Measurements from ENCODE around the gene RAP1GAP.
"Not testable (repeated sequence)": the region's sequence is repeated elsewhere in the genome, so short reads cannot be mapped to it uniquely, and the experiment has no call there.

RAP1GAP gene

DNA sequence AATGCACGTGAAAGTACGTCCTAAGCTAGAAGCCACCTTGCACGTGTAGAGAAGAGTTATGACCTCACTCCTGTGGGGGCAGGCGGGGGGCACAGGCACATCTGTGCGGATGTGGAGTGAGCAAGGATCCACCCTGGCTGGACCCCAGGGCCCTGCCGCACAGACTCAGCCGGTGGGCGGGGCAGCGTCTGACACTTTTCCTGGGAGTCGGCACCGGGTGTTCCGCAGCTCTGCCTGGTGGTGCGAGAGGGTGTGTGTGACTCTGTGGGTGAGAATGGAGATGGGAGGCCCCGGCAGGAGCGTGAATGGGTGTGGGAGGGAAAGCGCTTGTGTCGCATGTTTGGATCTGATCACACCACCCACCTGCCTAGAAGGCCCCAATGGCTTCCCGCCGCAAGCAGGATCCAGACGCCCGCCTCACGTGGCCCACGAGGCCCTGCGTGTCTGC is 29.5 kb downstream of the RAP1GAP start:
- Histone ChIP-seq H3K27me3 (ENCODE audit: control insufficient read depth in 1 of 2, insufficient read depth in 2 of 2, low read length in 2 of 2) (peaks cover 0 to 5% of the 10 kb centered on the region in 2 donors), H3K27ac (ENCODE audit: low read depth, low read length) (no peak overlapping the region), H3K9me3 (ENCODE audit: low read length) (no peaks in the 10 kb centered on the region), H3K4me3 (ENCODE audit: low read depth in 1 of 2, low read length in 2 of 2) (no peak overlapping the region), H3K36me3 (ENCODE audit: insufficient read depth, low read length) (no peaks in the 10 kb centered on the region), H3K4me1 (ENCODE audit: insufficient read depth, low read length) (no peaks in the 10 kb centered on the region), H3K9ac (ENCODE audit: low read length) (no peak overlapping the region)

DNA sequence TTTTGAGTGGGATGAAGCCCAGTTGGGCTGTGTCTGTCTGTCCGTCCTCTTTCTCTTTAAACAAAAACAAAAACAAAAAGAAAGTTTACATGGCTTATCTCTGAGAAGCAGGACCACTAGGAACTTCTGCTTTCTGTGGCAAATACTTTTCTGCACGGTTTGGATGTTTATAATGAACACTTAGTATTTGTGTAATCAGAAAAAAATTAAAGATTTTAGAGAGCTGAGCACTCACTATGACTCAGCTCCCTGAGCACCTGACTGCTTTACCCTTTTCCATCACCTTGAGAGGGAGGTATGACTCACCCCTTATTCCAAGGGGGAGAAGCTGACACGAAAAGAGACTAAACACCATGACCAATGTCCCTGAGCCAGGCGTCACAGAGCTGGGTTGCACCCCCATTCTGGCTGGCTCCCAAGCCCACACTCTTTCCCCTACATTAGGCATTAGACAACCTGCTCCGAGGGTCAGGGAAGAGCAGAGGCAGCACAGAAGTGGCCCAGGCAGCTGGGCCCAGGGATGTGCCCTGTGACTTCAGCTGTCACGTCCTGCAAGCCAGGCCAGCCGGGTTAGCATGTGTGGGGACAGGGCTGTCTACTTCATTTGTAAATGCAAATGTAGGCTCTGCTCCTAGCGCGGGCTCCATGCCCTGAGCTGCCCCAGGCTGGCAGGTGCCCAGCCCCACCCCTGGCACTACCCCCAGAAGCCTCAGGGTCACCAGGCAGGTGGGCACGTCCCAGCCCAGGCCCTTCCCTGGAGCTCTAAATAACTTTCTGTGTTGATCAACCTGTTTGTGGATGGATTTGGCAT is 30.4 kb downstream of the RAP1GAP start:
- Histone ChIP-seq H3K9ac (ENCODE audit: low read length) (no peak overlapping the region), H3K4me1 (ENCODE audit: insufficient read depth, low read length) (no peaks in the 10 kb centered on the region), H3K4me3 (ENCODE audit: low read depth in 1 of 2, low read length in 2 of 2) (no peak overlapping the region), H3K9me3 (ENCODE audit: low read length) (no peaks in the 10 kb centered on the region), H3K36me3 (ENCODE audit: insufficient read depth, low read length) (no peaks in the 10 kb centered on the region), H3K27ac (ENCODE audit: low read depth, low read length) (no peak overlapping the region), H3K27me3 (ENCODE audit: control insufficient read depth in 1 of 2, insufficient read depth in 2 of 2, low read length in 2 of 2) (peaks cover 0 to 5% of the 10 kb centered on the region in 2 donors)

DNA sequence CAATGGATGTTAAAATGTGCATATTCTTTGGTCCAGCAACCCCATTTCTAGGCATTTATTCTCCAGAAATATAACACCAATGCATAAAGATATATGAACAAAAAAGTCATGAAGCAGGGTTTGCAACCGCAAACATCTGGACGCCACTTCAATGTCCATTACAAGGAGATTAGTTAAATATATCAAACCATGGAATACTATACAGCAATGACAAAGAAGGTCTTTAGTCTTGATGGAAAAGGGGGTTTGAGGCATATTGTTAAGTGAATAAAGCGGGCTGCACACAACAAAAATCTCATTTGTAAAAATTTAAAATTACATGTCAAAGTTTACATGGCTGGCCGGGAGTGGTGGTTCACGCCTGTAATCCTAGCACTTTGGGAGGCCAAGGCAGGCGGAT is 31.6 kb downstream of the RAP1GAP start:
- Histone ChIP-seq H3K27me3 (ENCODE audit: control insufficient read depth in 1 of 2, insufficient read depth in 2 of 2, low read length in 2 of 2) (peaks cover 0 to 5% of the 10 kb centered on the region in 2 donors), H3K4me3 (ENCODE audit: low read depth in 1 of 2, low read length in 2 of 2) (no peak overlapping the region), H3K36me3 (ENCODE audit: insufficient read depth, low read length) (no peaks in the 10 kb centered on the region), H3K9me3 (ENCODE audit: low read length) (no peaks in the 10 kb centered on the region), H3K9ac (ENCODE audit: low read length) (no peak overlapping the region), H3K27ac (ENCODE audit: low read depth, low read length) (no peak overlapping the region), H3K4me1 (ENCODE audit: insufficient read depth, low read length) (no peaks in the 10 kb centered on the region)

DNA sequence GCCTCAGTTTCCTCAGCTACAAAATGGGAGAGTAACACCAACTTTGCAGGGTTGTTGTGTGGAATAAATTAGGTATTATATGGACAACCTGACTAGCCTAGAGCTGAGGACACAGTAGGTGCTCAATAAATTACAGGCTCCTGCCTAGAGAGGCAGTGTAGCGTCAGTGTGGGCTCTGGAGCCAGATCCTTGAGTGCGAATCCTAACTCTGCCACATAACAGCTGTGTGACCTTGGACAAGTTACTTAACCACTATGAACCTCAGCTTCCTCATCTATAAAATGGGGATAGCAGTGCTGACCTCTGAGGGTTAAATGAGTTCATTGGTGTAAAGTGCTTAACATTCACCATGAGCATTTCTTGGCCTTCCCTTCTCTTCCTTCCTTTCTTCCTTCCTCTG is 33.1 kb downstream of the RAP1GAP start:
- H3K9me3 ChIP-seq (ENCODE audit: low read length): no peaks in the 10 kb centered on the region
- H3K4me1 ChIP-seq (ENCODE audit: insufficient read depth, low read length): no peaks in the 10 kb centered on the region
- H3K9ac ChIP-seq (ENCODE audit: low read length): no peak overlapping the region
- no peaks in the 10 kb centered on the region for H3K36me3 ChIP-seq (ENCODE audit: insufficient read depth, low read length)
- H3K27me3 ChIP-seq (ENCODE audit: control insufficient read depth in 1 of 2, insufficient read depth in 2 of 2, low read length in 2 of 2): peaks cover 0 to 5% of the 10 kb centered on the region in 2 donors
- H3K27ac ChIP-seq (ENCODE audit: low read depth, low read length): no peak overlapping the region
- no peak overlapping the region for H3K4me3 ChIP-seq (ENCODE audit: low read depth in 1 of 2, low read length in 2 of 2)

DNA sequence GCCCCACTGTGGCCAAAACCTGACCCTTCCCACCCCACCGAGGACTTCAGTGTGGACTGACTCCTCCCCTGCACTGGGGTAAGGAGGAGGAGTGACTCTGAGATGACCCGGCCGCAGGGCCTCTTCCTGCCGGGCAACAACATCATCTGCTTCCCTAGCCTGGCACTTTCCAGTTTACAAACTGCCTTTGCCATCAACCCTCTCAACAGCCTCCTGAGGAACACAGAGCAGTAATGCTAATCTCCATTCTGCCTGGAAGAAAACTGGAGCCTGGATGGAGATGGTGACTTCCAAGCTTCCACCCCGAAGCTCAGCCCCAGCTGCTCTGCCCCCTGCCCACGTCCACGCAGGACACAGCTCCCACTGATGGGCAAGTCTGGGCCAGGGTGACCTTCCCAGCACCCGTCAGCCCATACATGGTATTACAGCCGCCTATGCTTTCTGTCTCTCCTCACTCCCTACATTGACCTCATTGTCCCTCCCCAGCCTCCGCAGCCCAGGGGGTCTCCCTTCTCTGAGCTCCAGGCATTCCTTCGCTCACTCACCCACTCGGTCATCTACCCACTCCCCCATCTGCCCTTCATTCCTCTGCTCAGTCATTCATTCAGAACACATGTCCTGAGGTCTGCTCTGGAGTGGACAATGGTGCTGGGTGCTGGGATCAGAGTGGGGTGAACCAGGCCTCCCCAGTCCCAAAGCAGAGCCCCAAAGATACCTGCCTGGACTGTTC is 34.2 kb downstream of the RAP1GAP start:
- H3K27me3 ChIP-seq (ENCODE audit: control insufficient read depth in 1 of 2, insufficient read depth in 2 of 2, low read length in 2 of 2): peaks cover 0 to 5% of the 10 kb centered on the region in 2 donors
- H3K4me3 ChIP-seq (ENCODE audit: low read depth in 1 of 2, low read length in 2 of 2): no peak overlapping the region
- no peaks in the 10 kb centered on the region for H3K4me1 ChIP-seq (ENCODE audit: insufficient read depth, low read length)
- no peaks in the 10 kb centered on the region for H3K9me3 ChIP-seq (ENCODE audit: low read length)
- H3K27ac ChIP-seq (ENCODE audit: low read depth, low read length): no peak overlapping the region
- no peak overlapping the region for H3K9ac ChIP-seq (ENCODE audit: low read length)
- no peaks in the 10 kb centered on the region for H3K36me3 ChIP-seq (ENCODE audit: insufficient read depth, low read length)

DNA sequence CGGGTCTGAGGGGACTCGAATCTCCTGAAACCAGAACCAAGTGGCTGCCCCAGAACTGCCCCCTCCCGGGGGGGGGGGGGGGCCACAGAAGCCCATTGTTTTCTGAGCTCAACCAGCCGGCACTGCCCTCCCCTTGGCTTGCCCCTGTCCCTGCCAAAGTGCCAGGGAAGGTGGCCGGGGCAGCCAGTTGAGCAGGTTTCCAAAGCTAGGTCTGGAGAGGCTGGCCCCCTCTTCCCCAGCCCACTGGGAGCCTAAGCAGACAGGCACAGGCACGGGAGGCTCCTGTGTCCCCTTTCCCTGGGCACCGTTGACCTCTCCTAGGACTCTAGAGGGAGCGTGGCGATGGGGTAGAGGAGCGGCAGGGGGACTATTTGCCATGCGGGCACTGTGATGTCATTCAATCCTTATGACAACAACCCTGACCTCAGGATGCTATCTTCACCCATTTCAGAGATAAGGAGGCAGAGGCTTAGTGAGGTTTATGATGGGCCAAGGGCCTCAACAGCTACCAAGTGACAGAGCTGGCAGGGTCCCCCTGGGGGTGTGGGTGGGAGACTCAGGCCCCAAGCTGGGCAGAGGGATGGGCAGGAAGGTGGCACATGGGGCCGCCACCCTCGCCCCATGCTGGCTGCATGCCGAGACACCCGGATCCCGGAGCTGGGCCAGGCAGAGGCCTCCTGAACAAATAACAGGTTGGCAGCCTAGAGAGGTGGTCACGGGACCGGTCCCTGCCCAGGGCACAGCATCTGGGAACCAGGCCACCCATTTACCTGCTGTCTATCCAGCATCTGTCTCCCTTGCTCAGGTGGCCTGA is 35.0 kb downstream of the RAP1GAP start:
- H3K27me3 ChIP-seq (ENCODE audit: control insufficient read depth in 1 of 2, insufficient read depth in 2 of 2, low read length in 2 of 2): peaks cover 0 to 5% of the 10 kb centered on the region in 2 donors
- H3K27ac ChIP-seq (ENCODE audit: low read depth, low read length): no peak overlapping the region
- H3K9me3 ChIP-seq (ENCODE audit: low read length): no peaks in the 10 kb centered on the region
- no peak overlapping the region for H3K4me3 ChIP-seq (ENCODE audit: low read depth in 1 of 2, low read length in 2 of 2)
- no peaks in the 10 kb centered on the region for H3K36me3 ChIP-seq (ENCODE audit: insufficient read depth, low read length)
- no peak overlapping the region for H3K9ac ChIP-seq (ENCODE audit: low read length)
- H3K4me1 ChIP-seq (ENCODE audit: insufficient read depth, low read length): no peaks in the 10 kb centered on the region

DNA sequence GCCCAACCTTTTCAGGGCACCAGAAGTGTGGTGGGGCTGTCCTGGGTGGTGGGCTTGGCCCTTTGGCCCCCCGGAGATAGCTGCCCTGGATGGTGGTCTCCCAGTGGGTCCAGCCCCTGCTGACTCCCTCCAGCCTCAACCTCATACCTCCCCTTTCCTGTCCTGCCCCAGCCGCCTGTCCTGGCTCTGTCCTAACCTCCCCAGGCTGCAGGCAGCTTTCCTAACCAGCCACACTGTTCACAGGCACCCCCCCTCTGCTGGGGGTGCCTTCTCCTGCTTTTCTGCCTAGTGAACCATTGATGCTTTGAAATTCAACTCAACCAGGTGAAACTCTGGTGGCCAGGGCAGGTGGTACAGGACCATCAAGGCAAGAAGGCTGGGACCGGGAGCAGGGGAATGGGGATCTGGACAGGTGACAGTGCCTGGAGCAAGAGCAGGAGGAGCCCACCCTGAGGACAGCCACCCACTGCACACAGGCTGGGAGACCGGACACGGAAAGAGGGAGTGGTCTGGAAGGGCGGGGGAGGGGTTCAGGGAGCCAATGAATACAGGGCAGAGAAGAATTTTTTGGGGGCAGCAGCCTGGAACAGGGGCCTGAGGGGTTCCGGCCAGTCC is 35.9 kb downstream of the RAP1GAP start:
- Histone ChIP-seq H3K27me3 (ENCODE audit: control insufficient read depth in 1 of 2, insufficient read depth in 2 of 2, low read length in 2 of 2) (peaks cover 0 to 5% of the 10 kb centered on the region in 2 donors), H3K4me3 (ENCODE audit: low read depth in 1 of 2, low read length in 2 of 2) (no peak overlapping the region), H3K9ac (ENCODE audit: low read length) (no peak overlapping the region), H3K27ac (ENCODE audit: low read depth, low read length) (no peak overlapping the region), H3K36me3 (ENCODE audit: insufficient read depth, low read length) (no peaks in the 10 kb centered on the region), H3K4me1 (ENCODE audit: insufficient read depth, low read length) (no peaks in the 10 kb centered on the region), H3K9me3 (ENCODE audit: low read length) (no peaks in the 10 kb centered on the region)

DNA sequence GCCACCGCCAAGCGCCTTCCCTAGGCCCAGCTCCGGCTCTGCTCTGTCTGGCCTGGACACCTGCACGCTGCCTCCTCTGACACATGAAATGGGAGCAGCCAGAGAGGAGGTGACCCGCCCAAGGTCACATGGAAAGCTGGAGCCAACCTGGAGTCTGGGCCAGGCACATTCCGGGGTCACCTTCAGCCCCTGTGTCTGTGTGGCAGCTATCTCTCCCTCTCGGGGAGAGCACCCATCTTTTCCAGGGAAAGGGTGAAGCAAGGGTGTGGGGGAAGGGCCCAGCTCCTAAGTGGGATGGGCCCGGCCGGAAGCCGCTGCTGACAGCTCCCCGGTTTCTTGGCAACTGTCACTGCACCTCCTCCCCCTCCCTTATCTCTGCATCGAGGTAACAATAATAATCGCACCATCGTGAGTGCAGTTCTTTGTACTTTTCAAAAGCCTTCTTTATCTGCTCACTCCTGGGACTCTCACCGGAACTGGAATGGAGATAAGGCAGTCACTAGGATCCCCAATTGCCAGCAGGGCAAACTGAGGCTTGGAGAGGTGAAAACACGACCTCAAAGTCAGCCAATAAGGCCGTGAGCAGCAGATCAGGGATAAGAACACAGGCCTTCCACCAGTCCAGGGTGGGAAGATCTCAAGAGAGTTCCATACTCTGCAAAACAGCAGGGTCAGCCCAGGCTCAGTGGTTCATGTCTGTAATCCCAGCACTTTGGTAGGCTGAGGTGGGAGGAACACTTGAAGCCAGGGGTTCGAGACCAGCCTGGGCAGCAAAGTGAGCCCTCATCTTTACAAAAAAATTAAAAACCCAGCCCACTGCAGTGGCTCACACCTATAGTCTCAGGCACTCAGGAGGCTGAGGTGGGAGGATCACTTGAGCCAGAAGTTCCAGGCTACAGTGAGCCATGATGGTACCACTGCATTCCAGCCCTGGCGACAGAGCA is 36.9 kb downstream of the RAP1GAP start:
- H3K27ac ChIP-seq (ENCODE audit: low read depth, low read length): no peak overlapping the region
- H3K9ac ChIP-seq (ENCODE audit: low read length): no peak overlapping the region
- peaks cover 0 to 5% of the 10 kb centered on the region in 2 donors for H3K27me3 ChIP-seq (ENCODE audit: control insufficient read depth in 1 of 2, insufficient read depth in 2 of 2, low read length in 2 of 2)
- no peaks in the 10 kb centered on the region for H3K4me1 ChIP-seq (ENCODE audit: insufficient read depth, low read length)
- H3K4me3 ChIP-seq (ENCODE audit: low read depth in 1 of 2, low read length in 2 of 2): no peak overlapping the region
- no peaks in the 10 kb centered on the region for H3K9me3 ChIP-seq (ENCODE audit: low read length)
- no peaks in the 10 kb centered on the region for H3K36me3 ChIP-seq (ENCODE audit: insufficient read depth, low read length)

DNA sequence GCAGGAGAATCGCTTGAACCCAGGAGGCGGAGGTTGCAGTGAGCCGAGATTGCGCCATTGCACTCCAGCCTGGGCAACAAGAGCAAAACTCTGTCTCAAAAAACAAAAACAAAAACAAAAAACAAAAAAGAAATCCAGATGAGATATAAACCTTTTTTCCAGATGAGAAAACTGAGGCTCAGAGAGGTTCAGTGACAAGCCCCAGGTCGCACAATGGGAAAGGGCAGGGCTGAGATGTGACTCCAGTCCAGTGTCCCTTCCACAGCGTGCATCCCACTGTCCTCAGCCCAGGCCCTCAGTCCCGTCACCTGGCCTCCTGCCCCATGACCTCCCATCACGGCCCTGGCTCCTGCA is 37.6 kb downstream of the RAP1GAP start:
- not testable (repeated sequence) for H3K36me3 ChIP-seq (ENCODE audit: insufficient read depth, low read length); H3K9me3 ChIP-seq (ENCODE audit: low read length); H3K27me3 ChIP-seq (ENCODE audit: control insufficient read depth in 1 of 2, insufficient read depth in 2 of 2, low read length in 2 of 2); H3K4me1 ChIP-seq (ENCODE audit: insufficient read depth, low read length); H3K9ac ChIP-seq (ENCODE audit: low read length); H3K27ac ChIP-seq (ENCODE audit: low read depth, low read length); H3K4me3 ChIP-seq (ENCODE audit: low read depth in 1 of 2, low read length in 2 of 2)

DNA sequence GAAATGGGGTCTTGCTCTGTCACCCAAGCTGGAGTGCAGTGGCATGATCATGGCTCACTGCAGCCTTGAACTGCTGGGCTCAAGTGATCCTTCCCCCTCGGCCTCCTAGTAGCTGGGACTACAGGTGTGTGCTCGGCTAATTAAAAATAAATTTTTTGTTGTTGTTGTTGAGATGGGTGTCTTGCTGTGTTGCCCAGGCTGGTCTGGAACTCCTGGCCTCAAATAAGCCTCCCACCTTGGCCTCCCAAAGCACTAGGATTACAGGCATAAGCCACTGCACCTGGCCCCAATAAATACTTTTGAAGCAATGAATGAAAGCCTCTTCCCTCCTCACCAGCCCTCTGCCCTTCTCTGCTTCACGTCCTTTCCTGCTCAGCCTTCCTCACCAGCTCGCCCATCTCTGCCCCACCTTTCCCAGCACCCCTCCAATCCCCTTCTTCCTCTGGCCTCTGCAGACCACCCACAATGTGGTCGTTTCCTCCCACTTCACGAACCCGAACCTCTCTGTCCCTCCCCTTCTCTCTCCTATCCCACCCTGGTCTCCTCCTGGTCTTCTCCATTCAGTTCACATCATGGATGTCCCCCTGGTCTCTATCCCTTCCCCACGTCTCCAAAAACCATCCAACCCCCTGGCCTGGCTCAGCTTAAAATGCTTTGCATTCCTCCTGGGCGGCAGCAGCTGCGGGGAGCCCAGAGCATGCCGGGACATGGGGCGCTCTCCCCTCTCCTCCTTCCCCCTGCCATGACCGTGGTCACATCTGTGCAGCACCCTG is 38.4 kb downstream of the RAP1GAP start:
- no peaks in the 10 kb centered on the region for H3K9me3 ChIP-seq (ENCODE audit: low read length)
- no peaks in the 10 kb centered on the region for H3K4me1 ChIP-seq (ENCODE audit: insufficient read depth, low read length)
- no peak overlapping the region for H3K9ac ChIP-seq (ENCODE audit: low read length)
- no peak overlapping the region for H3K4me3 ChIP-seq (ENCODE audit: low read depth in 1 of 2, low read length in 2 of 2)
- no peak overlapping the region for H3K27ac ChIP-seq (ENCODE audit: low read depth, low read length)
- H3K36me3 ChIP-seq (ENCODE audit: insufficient read depth, low read length): no peaks in the 10 kb centered on the region
- H3K27me3 ChIP-seq (ENCODE audit: control insufficient read depth in 1 of 2, insufficient read depth in 2 of 2, low read length in 2 of 2): peaks cover 0 to 5% of the 10 kb centered on the region in 2 donors

Measured in muscle layer of colon (tissue), 2 donors.